ENCODE results near the gene CCDC50. TPM values are rescaled to one million over a fixed set of nuclear protein-coding genes. Genes with fewer than 3 reads are reported as not detected.

The CCDC50 gene
- polyA plus RNA-seq, 1 donor = 79.5 TPM

GRCh38 chr3:191314109-191314728 is 15.0 kb upstream of the CCDC50 start:
- no peak for DNase-seq

GRCh38 chr3:191316876-191317603 is 12.2 kb upstream of the CCDC50 start:
- no peak for DNase-seq

- DNase-seq = no peak
Observed at GRCh38 chr3:191320316-191320715, 8.9 kb upstream of the CCDC50 start.

GRCh38 chr3:191321019-191321767 is 8.0 kb upstream of the CCDC50 start:
- no peak for DNase-seq

GRCh38 chr3:191324936-191325335 is 4.3 kb upstream of the CCDC50 start:
- no peak for DNase-seq

GRCh38 chr3:191327526-191327925 is 1.7 kb upstream of the CCDC50 start:
- no peak for DNase-seq

- DNase-seq = no peak
Observed at GRCh38 chr3:191328383-191328961, 722 bp upstream of the CCDC50 start.

- peak; percentile 78 for DNase-seq
Observed at GRCh38 chr3:191329654-191330529, 698 bp downstream of the CCDC50 start, which contains the start of gene UTS2B. TSS of gene UTS2B (minus strand) at chr3:191330526. CDS start at chr3:191282189, 48,337 bp downstream.

- DNase-seq = no peak
Observed at GRCh38 chr3:191330530-191331048, 1.4 kb downstream of the CCDC50 start.

- no peak for DNase-seq
Observed at GRCh38 chr3:191331388-191331787, 2.2 kb downstream of the CCDC50 start.

- no peak for DNase-seq
Observed at GRCh38 chr3:191333298-191333880, 4.2 kb downstream of the CCDC50 start.

- no peak for DNase-seq
Observed at GRCh38 chr3:191334346-191334893, 5.2 kb downstream of the CCDC50 start.

- no peak for DNase-seq
Observed at GRCh38 chr3:191336833-191337232, 7.6 kb downstream of the CCDC50 start.

GRCh38 chr3:191338177-191338488 is 8.9 kb downstream of the CCDC50 start:
- DNase-seq = no peak

- no peak for DNase-seq
Observed at GRCh38 chr3:191339316-191339917, 10.2 kb downstream of the CCDC50 start.

GRCh38 chr3:191340351-191340750 is 11.2 kb downstream of the CCDC50 start:
- DNase-seq = no peak

- DNase-seq = no peak
Observed at GRCh38 chr3:191340966-191341365, 11.8 kb downstream of the CCDC50 start.

- no peak for DNase-seq
Observed at GRCh38 chr3:191342006-191342405, 12.8 kb downstream of the CCDC50 start.

GRCh38 chr3:191342411-191342810 is 13.2 kb downstream of the CCDC50 start:
- DNase-seq = no peak

- DNase-seq = no peak
Observed at GRCh38 chr3:191343115-191343514, 13.9 kb downstream of the CCDC50 start.
